K562 (cell line): ENCODE results near the gene KLHL35. TPM values are rescaled to one million over a fixed set of nuclear protein-coding genes. Genes with fewer than 3 reads are reported as not detected.

Experiments used
- ATAC-seq: fragments of 200-7000 bp; cut with Tn5 transposase; 3 replicates; pipeline ENCODE4 v1.9.1; 2020; ENCODE audit warnings: moderate library complexity
- BruUV-seq: library from RNA; stranded (reverse); fragments of 400-500 nt; replicated peaks from 2 replicates; lab custom pipeline; 2021; lab: Mats Ljungman, UMichigan
- CTCF ChIA-PET: fragments of 300-600 bp; formaldehyde crosslinking; extraction: SDS; loops from one replicate; lab custom pipeline; 2021; ENCODE audit warnings: low intra/inter-chr PET ratio; lab: Yijun Ruan, JAX
- POLR2A ChIA-PET: fragments of 300-600, 350-650 bp; sonication (Branson Sonifier 250); formaldehyde crosslinking; extraction: SDS; loops from one replicate; lab custom pipeline; 2021; ENCODE audit warnings: antibody characterized with exemption, inconsistent platforms; lab: Yijun Ruan, JAX
- DNase-seq, 4 experiments: peaks; one replicate each; pipeline versions ENCODE4 v3.0.0 to v3.0.0-alpha.2; 2011 to 2018; ENCODE audit warnings: low spot score in 3 of 4, mixed read lengths in 3 of 4; ENCODE audit errors: extremely low read depth in 1 of 4
- FAIRE-seq: peaks from 2 replicates; lab custom pipeline; 2011; peaks lifted over from hg19 to GRCh38; lab: Jason Lieb, UNC
- H2AFZ ChIP-seq: 2 replicates; pipeline ENCODE4 v1.6.0; 2011; ENCODE audit warnings: low read depth, low read length, control low read depth, inconsistent platforms
- H3K27ac ChIP-seq: fragments of 200-600 bp; 3 replicates; pipeline ENCODE4 v1.8.0; 2011; ENCODE audit warnings: low read depth, mild to moderate bottlenecking, control low read depth, inconsistent platforms, low read length, moderate library complexity, mixed read lengths; ENCODE audit errors: extremely low read depth
- H3K27me3 ChIP-seq, 2 experiments: fragments of 300-600 bp in 1 of 2; 2 replicates in 1 of 2; 3 replicates in 1 of 2; pipeline versions ENCODE4 v1.6.0 to v1.8.0; 2011; ENCODE audit warnings: inconsistent platforms in 2 of 2, low read length in 2 of 2, mild to moderate bottlenecking in 1 of 2, mixed read lengths in 1 of 2, moderate library complexity in 1 of 2; ENCODE audit not compliant: control insufficient read depth in 2 of 2, insufficient read depth in 2 of 2
- H3K36me3 ChIP-seq: fragments of 300-600 bp; 3 replicates; pipeline ENCODE4 v1.8.0; 2011; ENCODE audit warnings: mild to moderate bottlenecking, low read length, inconsistent platforms; ENCODE audit not compliant: control insufficient read depth, insufficient read depth
- H3K4me1 ChIP-seq, 2 experiments: fragments of 200-600 bp in 1 of 2; replicated peaks in 1 of 2; 2 replicates in 1 of 2; 3 replicates in 1 of 2; pipeline versions ENCODE4 v1.5.1 to v1.8.0; 2011; ENCODE audit warnings: inconsistent platforms in 2 of 2, low read length in 2 of 2, mild to moderate bottlenecking in 1 of 2, mixed read lengths in 1 of 2, moderate library complexity in 1 of 2; ENCODE audit not compliant: control insufficient read depth in 2 of 2, insufficient read depth in 2 of 2
- H3K4me2 ChIP-seq: 2 replicates; pipeline ENCODE4 v1.6.1; 2011; ENCODE audit warnings: low read length, control low read depth, inconsistent platforms, mixed read lengths; ENCODE audit not compliant: insufficient read depth
- H3K4me3 ChIP-seq: fragments of 200-600 bp; sonication (generic), shearing (Covaris generic); 2 replicates; pipeline ENCODE4 v1.5.1; 2016; ENCODE audit warnings: control low read depth, inconsistent platforms
- H3K79me2 ChIP-seq: fragments of 200-600 bp; 3 replicates; pipeline ENCODE4 v1.8.0; 2011; ENCODE audit warnings: low read length, inconsistent platforms; ENCODE audit not compliant: control insufficient read depth, insufficient read depth
- H3K9ac ChIP-seq, 2 experiments: 2 replicates each; pipeline versions ENCODE4 v1.6.0 to v1.6.1; 2011; ENCODE audit warnings: low read depth in 2 of 2, low read length in 2 of 2, control low read depth in 1 of 2, inconsistent platforms in 1 of 2, mild to moderate bottlenecking in 1 of 2, mixed read lengths in 1 of 2; ENCODE audit not compliant: insufficient read depth in 1 of 2
- H3K9me1 ChIP-seq: one replicate; pipeline ENCODE4 v1.6.0; 2011; ENCODE audit warnings: inconsistent platforms, mild to moderate bottlenecking, low read length, moderate library complexity; ENCODE audit not compliant: control insufficient read depth, insufficient read depth
- H3K9me3 ChIP-seq: replicated peaks from 2 replicates; pipeline ENCODE4 v1.5.1; 2011; ENCODE audit warnings: low read depth, low read length, inconsistent platforms; ENCODE audit not compliant: control insufficient read depth, insufficient read depth
- H4K20me1 ChIP-seq: replicated peaks from 2 replicates; pipeline ENCODE4 v1.6.1; 2011; ENCODE audit warnings: low read length, inconsistent platforms, mixed read lengths; ENCODE audit not compliant: control insufficient read depth, insufficient read depth
- SIN3A ChIP-seq, 2 experiments: fragments of 150-350 bp in 1 of 2; IDR thresholded peaks; 2 replicates each; pipeline ENCODE4 v1.6.1; 2011 to 2016; ENCODE audit warnings: borderline replicate concordance in 2 of 2, low read depth in 2 of 2, low read length in 2 of 2, mild to moderate bottlenecking in 2 of 2, moderate library complexity in 2 of 2; ENCODE audit not compliant: control insufficient read depth in 1 of 2
- SMAD2 ChIP-seq: fragments of 150-350 bp; IDR thresholded peaks from 2 replicates; pipeline ENCODE4 v1.6.1; 2014; ENCODE audit warnings: low read depth, mild to moderate bottlenecking, low read length
- SMC3 ChIP-seq: conservative IDR thresholded peaks from 2 replicates; pipeline ENCODE4 v1.6.1; 2011; ENCODE audit warnings: low read depth, low read length, improper control_type of control experiment; ENCODE audit not compliant: insufficient read depth
- YBX1 ChIP-seq: fragments of 450-650 bp; IDR thresholded peaks from 2 replicates; pipeline ENCODE4 v1.7.1; 2016; ENCODE audit warnings: mild to moderate bottlenecking
- ZNF3 ChIP-seq: fragments of 250-450 bp; sonication (Bioruptor Pico); IDR thresholded peaks from 2 replicates; pipeline ENCODE4 v1.5.0; 2021; ENCODE audit warnings: mild to moderate bottlenecking, moderate library complexity
- ZNF324 ChIP-seq: fragments of 250-450 bp; sonication (Bioruptor Pico); IDR thresholded peaks from 2 replicates; pipeline ENCODE4 v1.4.0; 2020; ENCODE audit warnings: mild to moderate bottlenecking
- WGBS: fragments of 100-300 bp; shearing (Covaris generic); methylation state at CpG from one replicate; pipeline ENCODE4 v1.1.6; 2016; ENCODE audit warnings: low coverage, mixed read lengths; ENCODE audit not compliant: insufficient coverage; ENCODE audit errors: missing lambda C conversion rate; 5-methylcytosine and 5-hydroxymethylcytosine counted together
- in situ Hi-C: fragments of 300-500 bp; cut with MboI; formaldehyde crosslinking; loops from 4 replicates; pipeline ENCODE4 v1.15.0; 2018; ENCODE audit warnings: inconsistent platforms, mixed read lengths
- intact Hi-C: fragments of 100-400 bp; cut with micrococcal nuclease; formaldehyde crosslinking; loops from 2 replicates; pipeline ENCODE4 v1.14.2; 2022
- polyA plus RNA-seq, 8 experiments: library from polyadenylated mRNA; depleted of rRNA in 4 of 8; stranded (reverse) in 5 of 8; unstranded in 3 of 8; fragments of >200 nt; fragmentation: Nextera tagmentation in 2 of 8; fragmentation: Illumina TruSeq in 1 of 8; extraction: Ambion mirVana in 2 of 8; extraction: Trizol in 1 of 8; gene quantifications; 2 replicates each; pipeline versions ENCODE4 v1.2.1 to v1.2.3, GENCODE V29; 2011 to 2014; ENCODE audit warnings: inconsistent platforms in 1 of 8, missing spikeins in 1 of 8
- total RNA-seq, 7 experiments: library from RNA; depleted of rRNA in 6 of 7; stranded (reverse); fragments of >200 nt in 6 of 7; fragmentation: Illumina TruSeq in 2 of 7; extraction: Trizol in 2 of 7; gene quantifications; 2 replicates each; pipeline versions ENCODE4 v1.2.1 to v1.2.3, GENCODE V29; 2011 to 2021; ENCODE audit warnings: low replicate concordance in 1 of 7
- TF ChIP-seq, protein P1 (sequence below): sonication (generic); formaldehyde crosslinking; IDR thresholded peaks from 2 replicates; pipeline ENCODE4 v1.8.1; 2023; ENCODE audit warnings: mild to moderate bottlenecking, missing genetic modification reagents

Gene KLHL35
- total and polyA plus RNA-seq, 9 of the 15 experiments (the other 6 are each of a cell fraction or from before 2014, with no cell fraction given), result not detected

DNA sequence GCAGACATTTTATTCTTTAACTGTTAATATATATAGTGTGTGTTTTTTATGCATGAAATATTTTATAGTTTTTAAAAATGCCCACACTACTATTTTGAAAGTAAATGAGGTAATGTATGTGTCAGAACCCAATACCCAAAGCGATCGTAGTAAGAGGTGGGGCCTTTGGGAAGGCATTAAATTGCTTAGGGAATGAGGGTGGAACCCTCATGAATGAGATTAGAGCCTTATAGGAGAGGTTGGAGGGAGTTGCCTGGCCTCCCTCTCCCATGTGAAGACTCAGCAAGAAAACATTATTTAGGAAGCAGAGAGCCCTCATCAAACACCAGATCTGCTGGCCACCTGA, 11.1 kb downstream of the KLHL35 start:
- no peak overlapping the region for H3K27ac ChIP-seq
- CTCF ChIA-PET, result no interaction called here

More for the DNA sequence above, 11.1 kb downstream of the KLHL35 start:
- H3K9me1 ChIP-seq, result peaks cover 5% of the 10 kb centered on the region
- no peak overlapping the region for H3K9ac ChIP-seq
- peaks cover 28 to 36% of the 10 kb centered on the region in 2 experiments; a peak in 4 of 5 replicates for H3K4me1 ChIP-seq
- no peaks in the 10 kb centered on the region for H3K79me2 ChIP-seq
- no peak overlapping the region for H2AFZ ChIP-seq
- no peak overlapping the region; the same call in 1 of the 2 replicates for H3K4me2 ChIP-seq
- TF ChIP-seq, protein P1, sequence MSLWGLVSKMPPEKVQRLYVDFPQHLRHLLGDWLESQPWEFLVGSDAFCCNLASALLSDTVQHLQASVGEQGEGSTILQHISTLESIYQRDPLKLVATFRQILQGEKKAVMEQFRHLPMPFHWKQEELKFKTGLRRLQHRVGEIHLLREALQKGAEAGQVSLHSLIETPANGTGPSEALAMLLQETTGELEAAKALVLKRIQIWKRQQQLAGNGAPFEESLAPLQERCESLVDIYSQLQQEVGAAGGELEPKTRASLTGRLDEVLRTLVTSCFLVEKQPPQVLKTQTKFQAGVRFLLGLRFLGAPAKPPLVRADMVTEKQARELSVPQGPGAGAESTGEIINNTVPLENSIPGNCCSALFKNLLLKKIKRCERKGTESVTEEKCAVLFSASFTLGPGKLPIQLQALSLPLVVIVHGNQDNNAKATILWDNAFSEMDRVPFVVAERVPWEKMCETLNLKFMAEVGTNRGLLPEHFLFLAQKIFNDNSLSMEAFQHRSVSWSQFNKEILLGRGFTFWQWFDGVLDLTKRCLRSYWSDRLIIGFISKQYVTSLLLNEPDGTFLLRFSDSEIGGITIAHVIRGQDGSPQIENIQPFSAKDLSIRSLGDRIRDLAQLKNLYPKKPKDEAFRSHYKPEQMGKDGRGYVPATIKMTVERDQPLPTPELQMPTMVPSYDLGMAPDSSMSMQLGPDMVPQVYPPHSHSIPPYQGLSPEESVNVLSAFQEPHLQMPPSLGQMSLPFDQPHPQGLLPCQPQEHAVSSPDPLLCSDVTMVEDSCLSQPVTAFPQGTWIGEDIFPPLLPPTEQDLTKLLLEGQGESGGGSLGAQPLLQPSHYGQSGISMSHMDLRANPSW (CRISPR knock-in tag), result no peak
- TF ChIP-seq YBX1 (no peak), SMC3 (no peak), SMAD2 (no peak), SIN3A (IDR thresholded peaks at IDR 0.05; ENCODE audit: borderline replicate concordance in 2 of 2, control insufficient read depth in 1 of 2, low read depth in 2 of 2, low read length in 2 of 2) (no peak), ZNF324 (CRISPR knock-in tag) (no peak), ZNF3 (CRISPR knock-in tag) (no peak)
- FAIRE-seq, result no peak
- H3K36me3 ChIP-seq, result 0 out of 3 replicates have a peak, but pooled peaks cover 7% of the 10 kb centered on the region
- no peak for DNase-seq
- H3K9me3 ChIP-seq, result no peaks in the 10 kb centered on the region
- H3K27me3 ChIP-seq, result no peaks in the 10 kb centered on the region
- in situ Hi-C loops (no loop called here), intact Hi-C loops (no loop called here)
- POLR2A ChIA-PET, result interaction anchor here (0.7 to 5.0 kb wide), 9 partner anchors 10 to 112 kb away, joined by 3 to 52 read pairs (median 7); partner anchors contain the start of gene RPS3
- 0 out of 2 replicates have a peak, but pooled peaks cover 10% of the 10 kb centered on the region for H4K20me1 ChIP-seq
- no peak overlapping the region for H3K4me3 ChIP-seq
- ATAC-seq, result no peak
- no TSS peak for BruUV-seq
- 64% methylated on average over 2 of the region's 2 CpGs for WGBS
